Natural killer cell treated with Interleukin-12 subunit alpha and Interleukin-12 subunit beta and Interleukin-15 and Interleukin-18, amount 100 ng/mL, for 72 hours (primary cell): ENCODE results near the gene ST6GAL2. TPM values are rescaled to one million over a fixed set of nuclear protein-coding genes. Genes with fewer than 3 reads are reported as not detected.
A peak's percentile ranks its signal among the peaks of the same experiment; 100 is the strongest.

Experiments used
- ATAC-seq, 2 donors: fragments of 150-1000 bp; cut with Tn5 transposase in 1 of 2; sonication (Bioruptor Pico), chemical (Tn5 transposase) in 1 of 2; 2 replicates each; pipeline ENCODE4 v1.10.0; 2021
- DNase-seq: peaks from one replicate; pipeline ENCODE4 v3.0.0; 2022; ENCODE audit warnings: low spot score
- H3K27ac Mint-ChIP-seq, 2 donors: 1 replicate in 1 of 2; 2 replicates in 1 of 2; pipeline ENCODE4 v1.8.0; 2022; ENCODE audit warnings: mixed read lengths in 2 of 2, mild to moderate bottlenecking in 1 of 2, moderate library complexity in 1 of 2
- H3K27me3 Mint-ChIP-seq, 2 donors: 1 replicate in 1 of 2; 2 replicates in 1 of 2; pipeline ENCODE4 v1.8.0; 2022; ENCODE audit warnings: mixed read lengths in 2 of 2
- H3K36me3 Mint-ChIP-seq: one replicate; pipeline ENCODE4 v1.8.0; 2022; ENCODE audit warnings: mixed read lengths
- H3K4me1 Mint-ChIP-seq, 2 donors: 1 replicate in 1 of 2; 2 replicates in 1 of 2; pipeline ENCODE4 v1.8.0; 2022; ENCODE audit warnings: low read depth in 2 of 2, mixed read lengths in 2 of 2, mild to moderate bottlenecking in 1 of 2
- H3K4me3 Mint-ChIP-seq: one replicate; pipeline ENCODE4 v1.8.0; 2022; ENCODE audit warnings: mixed read lengths
- H3K9me3 Mint-ChIP-seq: 2 replicates; pipeline ENCODE4 v1.8.0; 2022; ENCODE audit warnings: mixed read lengths
- total RNA-seq, 2 donors: library from RNA; stranded (reverse); gene quantifications; one replicate each; pipeline ENCODE4 v1.2.3, GENCODE V29; 2022

The ST6GAL2 gene, protein sequence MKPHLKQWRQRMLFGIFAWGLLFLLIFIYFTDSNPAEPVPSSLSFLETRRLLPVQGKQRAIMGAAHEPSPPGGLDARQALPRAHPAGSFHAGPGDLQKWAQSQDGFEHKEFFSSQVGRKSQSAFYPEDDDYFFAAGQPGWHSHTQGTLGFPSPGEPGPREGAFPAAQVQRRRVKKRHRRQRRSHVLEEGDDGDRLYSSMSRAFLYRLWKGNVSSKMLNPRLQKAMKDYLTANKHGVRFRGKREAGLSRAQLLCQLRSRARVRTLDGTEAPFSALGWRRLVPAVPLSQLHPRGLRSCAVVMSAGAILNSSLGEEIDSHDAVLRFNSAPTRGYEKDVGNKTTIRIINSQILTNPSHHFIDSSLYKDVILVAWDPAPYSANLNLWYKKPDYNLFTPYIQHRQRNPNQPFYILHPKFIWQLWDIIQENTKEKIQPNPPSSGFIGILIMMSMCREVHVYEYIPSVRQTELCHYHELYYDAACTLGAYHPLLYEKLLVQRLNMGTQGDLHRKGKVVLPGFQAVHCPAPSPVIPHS
- total RNA-seq: not detected

DNA sequence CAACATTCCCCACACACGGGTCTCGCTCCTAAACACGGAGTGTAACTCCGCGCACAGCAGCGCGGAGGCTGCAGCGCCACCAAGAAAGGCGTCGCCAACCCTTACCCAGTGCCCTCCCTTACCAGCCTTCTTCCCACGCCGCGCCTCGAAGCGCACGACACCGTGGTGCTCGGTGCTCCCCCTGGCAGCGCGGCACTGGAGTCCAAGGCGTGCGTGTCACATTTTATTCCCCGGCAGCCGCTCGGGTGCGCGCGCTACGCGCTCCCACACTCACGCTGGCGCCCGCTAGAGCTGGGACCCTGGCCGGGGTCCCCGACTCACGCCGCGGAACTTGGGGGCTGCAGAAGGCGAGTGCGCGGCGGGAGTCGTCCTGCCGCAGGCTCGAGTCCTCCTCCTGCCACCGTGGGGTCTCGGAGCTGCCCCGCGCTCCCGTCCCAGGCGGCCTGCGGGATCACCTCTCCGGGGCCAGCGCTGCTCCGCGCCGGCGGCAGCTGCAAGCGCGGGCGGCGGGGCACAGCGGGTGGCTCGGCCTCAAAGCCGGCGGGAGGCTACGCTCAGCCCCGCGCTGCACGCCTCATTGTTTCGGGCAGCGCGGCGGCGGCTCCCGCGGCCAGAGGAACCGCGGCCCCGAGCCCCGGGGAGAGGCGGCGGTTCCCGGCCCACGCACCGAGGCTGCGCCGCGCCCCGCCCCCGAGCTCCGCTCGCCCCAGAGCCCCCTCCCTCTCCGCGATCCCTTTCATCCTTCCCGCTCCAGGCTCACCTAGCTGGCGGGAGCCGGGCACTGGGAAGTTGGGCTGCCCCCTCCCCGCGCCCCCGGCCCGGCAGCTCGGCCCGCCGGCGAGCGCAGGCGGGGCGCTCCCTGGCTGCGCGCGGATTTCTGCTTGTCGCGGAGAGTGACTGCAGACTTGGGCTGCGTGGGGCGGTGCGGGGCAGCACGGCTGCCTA is at the start of gene ST6GAL2:
TSS of gene ST6GAL2 (minus strand) at position 197 of the 945 bp plus-strand sequence. CDS start 42,190 bp downstream, outside the sequence.
- no peak for DNase-seq
- Mint-ChIP-seq H3K9me3 (no peaks in the 10 kb centered on the region), H3K4me3 (no peak within 1 kb of the TSS), H3K27ac (no peak within 1 kb of the TSS), H3K27me3 (peaks cover 19 to 31% of the 10 kb centered on the region in 2 donors), H3K4me1 (peaks cover 0 to 6% of the 10 kb centered on the region in 2 donors), H3K36me3 (peaks cover 7% of the 10 kb centered on the region)
- peak in 1 of 2 donors; percentile 20 for ATAC-seq

DNA sequence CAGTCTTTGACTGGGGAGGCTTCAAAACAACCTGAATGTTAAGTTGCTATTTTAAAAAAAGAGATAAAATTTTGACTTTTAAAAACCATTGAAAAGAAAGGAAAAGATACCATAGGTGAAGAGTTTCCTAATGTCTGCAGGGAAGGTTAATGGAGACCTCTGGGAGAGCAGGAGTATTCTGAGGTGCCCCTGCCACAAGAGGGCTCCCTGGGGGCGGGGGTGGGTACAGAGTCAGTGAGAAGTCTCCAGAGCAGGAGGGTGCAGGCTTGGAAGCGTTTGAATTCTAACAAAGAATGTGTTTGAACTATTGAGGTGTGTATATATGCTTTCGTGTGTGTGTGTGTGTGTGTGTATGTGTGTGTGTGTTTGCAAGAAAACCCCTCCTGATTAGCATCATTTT is 46.7 kb upstream of the ST6GAL2 start:
- H3K36me3 Mint-ChIP-seq: no peaks in the 10 kb centered on the region
- no peak overlapping the region for H3K27ac Mint-ChIP-seq
- H3K9me3 Mint-ChIP-seq: peaks cover 7% of the 10 kb centered on the region
- H3K27me3 Mint-ChIP-seq: no peaks in the 10 kb centered on the region
- ATAC-seq: no peak
- no peak for DNase-seq
- no peaks in the 10 kb centered on the region for H3K4me1 Mint-ChIP-seq
- no peak overlapping the region for H3K4me3 Mint-ChIP-seq

DNA sequence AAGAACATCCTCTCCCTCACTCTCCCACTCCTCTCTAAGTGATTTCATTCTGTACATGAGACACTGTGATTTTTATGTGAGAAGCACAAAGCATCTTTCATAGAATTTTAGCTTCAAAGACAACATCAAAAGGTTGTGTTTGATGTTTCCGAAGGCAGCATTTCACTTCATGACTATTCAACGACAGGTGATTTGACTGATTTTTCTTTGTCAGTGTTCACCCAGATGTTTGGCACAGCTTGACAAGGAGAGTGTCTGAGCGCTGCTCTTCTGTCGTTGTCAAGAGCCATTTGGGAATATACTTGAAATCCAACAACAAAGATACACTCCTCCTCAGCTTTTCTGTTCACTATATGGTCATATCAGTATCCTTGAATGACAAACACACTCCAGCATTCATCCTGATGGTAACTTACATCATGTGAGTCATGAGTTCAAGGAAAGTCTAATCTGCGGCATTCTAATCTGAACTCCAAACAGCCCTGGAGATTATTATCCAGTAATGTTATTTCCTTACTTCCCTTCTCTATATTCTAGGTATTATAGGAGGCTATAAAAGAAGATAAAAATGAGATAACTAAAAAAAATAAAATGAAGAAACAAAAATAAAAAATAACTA is 45.9 kb upstream of the ST6GAL2 start:
- ATAC-seq (no peak), DNase-seq (no peak)
- no peaks in the 10 kb centered on the region for H3K4me1 Mint-ChIP-seq
- H3K27ac Mint-ChIP-seq: no peak overlapping the region
- H3K27me3 Mint-ChIP-seq: no peaks in the 10 kb centered on the region
- peaks cover 7% of the 10 kb centered on the region for H3K9me3 Mint-ChIP-seq
- no peaks in the 10 kb centered on the region for H3K36me3 Mint-ChIP-seq
- no peak overlapping the region for H3K4me3 Mint-ChIP-seq

DNA sequence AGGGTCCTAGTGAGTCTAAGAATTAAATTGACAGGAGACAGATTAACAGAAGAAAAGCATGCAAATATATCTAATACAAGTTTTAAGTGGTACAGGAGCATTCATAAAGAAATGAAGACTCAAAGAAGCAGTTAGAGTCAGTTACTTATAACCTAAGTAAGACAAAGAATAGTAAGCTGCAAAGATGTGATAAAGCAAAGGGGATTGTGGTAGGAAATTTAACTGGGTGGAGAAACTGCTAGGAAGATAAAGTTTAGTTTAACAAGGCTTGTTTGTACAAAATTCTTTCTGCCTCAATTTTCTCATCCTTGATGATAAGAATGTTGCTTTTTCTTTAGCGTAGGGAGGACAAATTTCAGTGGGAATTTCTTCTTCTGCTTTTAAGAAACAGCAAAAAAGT is 35.5 kb upstream of the ST6GAL2 start:
- Mint-ChIP-seq H3K27ac (no peak overlapping the region), H3K27me3 (no peaks in the 10 kb centered on the region)

DNA sequence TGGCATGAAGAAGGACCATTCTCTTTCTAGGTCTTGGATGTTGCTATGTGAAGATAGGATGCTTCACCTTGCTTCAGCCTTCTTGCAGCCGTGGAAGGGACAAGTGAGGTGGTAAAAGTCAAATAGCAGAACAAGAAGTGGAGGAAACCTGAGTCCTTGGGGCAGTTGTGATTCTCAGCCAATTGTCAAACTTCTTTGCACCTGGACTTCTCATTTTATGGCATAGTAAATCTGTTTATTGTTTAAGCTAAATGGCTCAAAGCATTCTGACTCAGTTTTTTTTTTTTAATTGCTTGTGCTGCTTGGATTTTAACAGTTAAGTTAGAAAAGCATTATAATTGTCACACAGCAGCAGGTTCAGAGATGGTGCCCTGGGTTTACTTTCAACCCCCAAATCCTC is 33.0 kb upstream of the ST6GAL2 start:
- Mint-ChIP-seq H3K4me1 (no peaks in the 10 kb centered on the region), H3K27me3 (no peaks in the 10 kb centered on the region), H3K36me3 (no peaks in the 10 kb centered on the region), H3K4me3 (no peak overlapping the region), H3K27ac (no peak overlapping the region), H3K9me3 (peaks cover 9% of the 10 kb centered on the region)
- no peak for ATAC-seq
- no peak for DNase-seq

More for the DNA sequence above, 35.5 kb upstream of the ST6GAL2 start:
- DNase-seq (no peak), ATAC-seq (no peak)
- Mint-ChIP-seq H3K4me1 (no peaks in the 10 kb centered on the region), H3K9me3 (peaks cover 11% of the 10 kb centered on the region), H3K4me3 (no peak overlapping the region), H3K36me3 (no peaks in the 10 kb centered on the region)

DNA sequence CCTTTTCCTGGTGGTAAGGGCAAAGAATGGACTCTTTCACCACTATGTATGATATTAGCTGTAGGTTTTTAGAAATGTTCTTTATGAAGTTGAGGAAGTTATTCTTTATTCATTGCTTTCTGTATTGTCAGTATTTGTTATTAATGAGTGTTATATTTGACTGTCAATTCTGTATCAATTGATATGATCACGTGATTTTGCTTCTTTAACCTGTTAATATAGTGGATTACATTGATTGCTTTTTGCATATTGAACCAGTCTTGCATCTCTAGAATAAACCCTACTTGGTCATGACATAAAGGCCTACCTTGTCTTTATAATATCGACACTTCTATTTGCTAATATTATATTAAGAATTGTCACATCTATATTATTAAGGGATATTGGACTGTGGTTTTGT is 18.3 kb upstream of the ST6GAL2 start:
- Mint-ChIP-seq H3K9me3 (peaks cover 4% of the 10 kb centered on the region), H3K4me1 (no peaks in the 10 kb centered on the region), H3K36me3 (no peaks in the 10 kb centered on the region), H3K4me3 (no peak overlapping the region), H3K27me3 (no peaks in the 10 kb centered on the region), H3K27ac (no peak overlapping the region)
- ATAC-seq: no peak
- DNase-seq: no peak

DNA sequence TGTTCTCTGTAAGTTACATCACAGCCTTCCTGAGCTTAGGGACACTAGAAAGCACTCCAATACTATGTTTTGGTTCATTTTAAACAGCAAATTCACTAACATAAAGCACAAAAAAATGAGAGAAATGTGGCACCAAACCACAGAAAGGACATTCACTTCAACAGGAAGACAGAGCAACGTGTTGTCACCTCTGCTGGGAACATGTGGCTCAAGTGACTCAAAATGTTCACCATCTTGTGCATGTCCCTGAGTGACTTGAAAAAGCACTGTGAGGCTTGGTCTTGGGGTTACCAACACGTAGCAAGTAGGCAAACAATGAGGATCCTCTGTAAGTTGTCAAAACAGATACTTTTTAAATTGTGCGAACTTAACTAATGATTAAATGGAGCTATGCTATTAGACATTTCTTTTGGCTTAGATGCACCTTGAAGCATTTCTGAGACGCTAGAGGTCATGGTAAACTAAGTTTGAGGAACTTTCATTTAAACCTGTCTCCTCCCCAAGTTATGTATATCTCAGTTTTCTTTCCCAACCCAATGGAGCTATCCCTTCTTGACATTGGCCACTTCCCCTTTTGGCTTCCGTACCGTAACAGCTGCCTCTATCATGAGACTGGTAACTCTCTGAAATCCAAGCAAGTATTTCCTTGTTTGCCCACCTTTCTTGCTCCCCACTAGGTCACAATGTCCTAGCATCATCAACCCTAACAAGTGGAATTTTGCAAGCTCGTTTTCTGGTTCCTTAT is 14.0 kb upstream of the ST6GAL2 start:
- Mint-ChIP-seq H3K36me3 (no peaks in the 10 kb centered on the region), H3K27me3 (no peaks in the 10 kb centered on the region), H3K27ac (no peak overlapping the region), H3K4me1 (no peaks in the 10 kb centered on the region), H3K9me3 (no peaks in the 10 kb centered on the region), H3K4me3 (no peak overlapping the region)
- ATAC-seq (no peak), DNase-seq (no peak)

DNA sequence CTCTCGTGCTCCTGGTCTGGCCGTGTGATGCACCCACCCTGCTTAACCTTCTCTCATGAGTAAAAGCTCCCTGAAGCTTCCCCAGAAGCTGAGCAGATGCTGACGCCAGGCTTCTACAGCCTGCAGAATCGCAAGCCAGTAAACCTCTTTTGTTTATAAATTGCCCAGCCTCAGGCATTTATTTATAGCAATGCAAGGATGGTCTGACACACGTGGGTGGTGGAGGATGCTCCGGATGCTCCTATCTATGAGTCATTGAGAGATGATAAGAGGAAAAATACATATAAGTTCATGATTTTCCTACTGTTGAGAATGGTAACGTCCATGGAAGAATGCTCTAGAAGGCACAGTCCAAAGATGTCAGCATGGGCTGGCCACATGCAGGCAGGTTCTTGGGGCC is 8.6 kb upstream of the ST6GAL2 start:
- no peak overlapping the region for H3K27ac Mint-ChIP-seq
- no peak for DNase-seq
- no peak for ATAC-seq
- H3K27me3 Mint-ChIP-seq: no peaks in the 10 kb centered on the region
- H3K9me3 Mint-ChIP-seq: no peaks in the 10 kb centered on the region
- peaks cover 0 to 5% of the 10 kb centered on the region in 2 donors for H3K4me1 Mint-ChIP-seq
- H3K36me3 Mint-ChIP-seq: no peaks in the 10 kb centered on the region
- no peak overlapping the region for H3K4me3 Mint-ChIP-seq

DNA sequence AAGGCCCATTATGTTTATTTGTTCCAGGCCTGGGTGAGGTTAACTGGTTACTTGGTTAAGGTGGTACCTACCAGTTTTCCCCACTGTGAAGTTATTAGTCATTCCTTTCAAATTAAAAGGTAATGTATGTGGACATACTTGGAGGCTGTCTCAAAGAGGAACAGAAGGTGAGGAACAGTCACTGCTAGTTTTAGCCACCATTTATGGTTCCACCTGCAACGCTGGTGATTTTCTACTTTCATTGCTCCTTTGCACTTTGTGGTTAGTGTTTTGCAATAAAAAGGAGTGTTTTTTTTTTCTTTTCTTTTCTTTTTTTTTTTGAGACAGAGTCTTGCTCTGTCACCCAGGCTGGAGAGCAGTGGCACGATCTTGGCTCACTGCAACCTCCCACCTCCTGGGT is 6.1 kb upstream of the ST6GAL2 start:
- Mint-ChIP-seq H3K4me1 (peaks cover 0 to 5% of the 10 kb centered on the region in 2 donors), H3K27me3 (peaks cover 0 to 2% of the 10 kb centered on the region in 2 donors), H3K9me3 (no peaks in the 10 kb centered on the region), H3K36me3 (no peaks in the 10 kb centered on the region), H3K27ac (no peak overlapping the region), H3K4me3 (no peak overlapping the region)
- DNase-seq (no peak), ATAC-seq (no peak)

DNA sequence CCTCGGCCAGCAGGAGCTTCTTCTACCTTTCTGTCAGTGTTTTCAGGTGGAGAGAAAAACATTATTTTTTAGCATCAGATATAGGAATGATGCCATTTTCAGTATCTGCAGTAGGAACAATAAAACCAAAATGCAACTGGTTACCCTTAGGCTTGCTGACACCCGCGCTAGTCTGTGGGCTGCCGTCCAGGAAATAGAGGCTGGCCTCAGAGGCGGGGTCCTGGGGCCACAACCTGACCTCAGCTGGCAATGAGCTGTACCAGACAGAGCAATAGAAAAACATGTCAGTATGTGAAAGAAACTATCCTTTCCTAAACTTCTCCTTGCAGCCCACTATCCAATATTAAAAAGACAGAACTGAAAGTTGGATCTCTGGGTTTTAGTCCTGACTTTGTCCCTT is 4.6 kb upstream of the ST6GAL2 start:
- Mint-ChIP-seq H3K27me3 (peaks cover 4 to 5% of the 10 kb centered on the region in 2 donors), H3K27ac (no peak overlapping the region), H3K9me3 (no peaks in the 10 kb centered on the region), H3K4me3 (no peak overlapping the region), H3K4me1 (peaks cover 0 to 8% of the 10 kb centered on the region in 2 donors), H3K36me3 (peaks cover 2% of the 10 kb centered on the region)
- DNase-seq: no peak
- peak in 1 of 2 donors; percentile 61 for ATAC-seq

DNA sequence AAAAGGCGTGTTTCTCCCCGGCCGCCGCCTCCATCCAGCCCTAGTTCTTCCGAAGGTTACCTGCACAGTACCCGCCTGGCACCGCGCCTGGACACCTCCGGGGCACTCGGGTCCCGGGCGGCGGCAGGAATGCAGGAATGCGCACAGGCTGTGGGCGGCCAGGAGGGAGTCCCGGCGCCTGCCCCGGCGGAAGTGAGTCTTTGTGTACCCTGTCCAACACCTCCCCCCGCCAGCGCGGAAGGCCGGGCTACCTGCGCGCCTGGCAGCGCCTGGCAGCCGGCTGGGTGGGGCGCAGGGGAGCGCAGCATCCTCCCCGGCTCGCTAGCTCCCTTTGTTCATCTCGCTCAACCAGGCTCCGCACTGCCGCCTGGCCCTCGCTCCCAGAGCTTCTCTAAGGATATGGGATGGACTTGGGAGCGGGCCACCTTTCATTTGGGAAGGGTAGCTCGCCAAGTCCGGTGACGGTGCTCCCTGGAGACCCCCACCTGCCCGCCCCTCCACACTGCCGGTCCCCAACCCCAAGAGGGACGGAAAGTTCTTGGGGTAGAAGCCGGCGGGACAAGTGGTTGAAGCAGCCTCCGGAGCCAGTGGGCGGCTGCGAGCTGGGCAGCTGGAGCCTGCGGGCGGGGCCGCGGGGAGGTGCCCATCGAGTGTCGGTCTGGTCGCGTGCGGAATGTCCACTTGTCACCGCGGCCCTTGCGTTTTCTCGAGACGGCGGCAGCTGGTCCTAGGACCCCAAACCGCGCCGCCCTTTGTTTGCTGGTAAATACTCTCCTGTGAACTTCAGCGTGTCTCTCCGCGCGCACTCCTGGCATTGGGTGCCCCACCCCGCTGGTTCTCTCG is 1.2 kb upstream of the ST6GAL2 start:
- Mint-ChIP-seq H3K36me3 (peaks cover 7% of the 10 kb centered on the region), H3K4me3 (no peak overlapping the region), H3K27me3 (peaks cover 19 to 27% of the 10 kb centered on the region in 2 donors), H3K9me3 (no peaks in the 10 kb centered on the region), H3K27ac (no peak overlapping the region), H3K4me1 (peaks cover 0 to 8% of the 10 kb centered on the region in 2 donors)
- ATAC-seq (no peak), DNase-seq (no peak)

DNA sequence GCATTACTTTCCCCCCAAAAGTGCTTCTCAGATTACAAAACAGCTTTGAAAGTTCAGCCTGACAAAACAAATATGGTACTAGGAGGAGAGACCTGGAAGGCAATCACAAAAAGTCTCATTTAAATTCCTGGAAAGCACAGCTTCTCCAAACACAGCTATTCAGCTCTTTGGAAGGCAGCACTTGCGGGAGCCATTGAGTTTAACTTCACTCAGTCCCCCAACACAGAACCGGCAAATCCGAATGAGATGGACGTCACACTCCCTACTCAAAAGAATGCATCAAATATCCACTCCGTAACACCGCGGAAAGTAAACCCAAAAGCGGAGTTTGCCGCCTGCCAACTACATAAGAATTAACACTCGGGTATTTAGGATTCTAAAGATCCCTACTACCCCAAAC is 638 bp downstream of the ST6GAL2 start:
- Mint-ChIP-seq H3K27me3 (peaks cover 19 to 31% of the 10 kb centered on the region in 2 donors), H3K4me1 (peaks cover 0 to 3% of the 10 kb centered on the region in 2 donors), H3K36me3 (peaks cover 7% of the 10 kb centered on the region), H3K4me3 (no peak overlapping the region), H3K9me3 (no peaks in the 10 kb centered on the region), H3K27ac (no peak overlapping the region)
- DNase-seq (no peak), ATAC-seq (no peak)
